Mononuclear cell (primary cell): ENCODE measurements around the gene RINL. TPM values are rescaled to one million over a fixed set of nuclear protein-coding genes. Genes with fewer than 3 reads are reported as not detected.
A peak's percentile ranks its signal among the peaks of the same experiment; 100 is the strongest.

ENCODE experiments used
- H3K27me3 ChIP-seq: 2 replicates; pipeline ENCODE4 v1.6.0; 2011; ENCODE audit warnings: low read length, control low read depth; ENCODE audit not compliant: insufficient read depth
- H3K4me1 ChIP-seq: 2 replicates; pipeline ENCODE4 v1.5.1; 2011; ENCODE audit warnings: mild to moderate bottlenecking, low read length, control low read depth; ENCODE audit not compliant: insufficient read depth
- H3K4me3 ChIP-seq: 2 replicates; pipeline ENCODE4 v1.5.1; 2011; ENCODE audit warnings: mild to moderate bottlenecking, low read length, moderate library complexity
- H3K9me3 ChIP-seq: 2 replicates; pipeline ENCODE4 v1.5.1; 2011; ENCODE audit warnings: low read depth, mild to moderate bottlenecking, control low read depth, low read length
- total RNA-seq: library from RNA; depleted of rRNA; stranded (reverse); fragments of >200 nt; gene quantifications from one replicate; pipeline ENCODE4 v1.2.3, GENCODE V29; 2012

Gene RINL, protein sequence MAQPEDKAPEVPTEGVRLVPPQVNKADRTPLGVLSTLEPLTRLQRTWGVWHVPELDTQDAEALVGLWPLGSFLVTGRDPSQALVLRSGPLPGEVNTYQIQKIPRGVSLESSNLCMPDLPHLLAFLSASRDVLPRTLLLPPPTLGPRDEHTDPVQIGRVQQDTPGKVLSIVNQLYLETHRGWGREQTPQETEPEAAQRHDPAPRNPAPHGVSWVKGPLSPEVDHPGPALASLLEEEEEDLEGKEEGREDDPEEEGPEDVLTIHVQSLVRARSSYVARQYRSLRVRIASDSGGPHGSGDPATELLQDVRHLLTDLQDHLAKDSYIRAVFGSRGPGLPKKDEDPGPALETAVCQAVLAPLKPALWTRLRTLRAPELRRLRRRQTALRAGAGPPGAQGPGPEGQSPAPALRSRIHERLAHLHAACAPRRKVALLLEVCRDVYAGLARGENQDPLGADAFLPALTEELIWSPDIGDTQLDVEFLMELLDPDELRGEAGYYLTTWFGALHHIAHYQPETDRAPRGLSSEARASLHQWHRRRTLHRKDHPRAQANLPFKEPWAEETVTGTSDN
- total RNA-seq = 8.1 TPM

- peaks cover 26% of the 10 kb centered on the region for H3K4me1 ChIP-seq
- no peaks in the 10 kb centered on the region for H3K27me3 ChIP-seq
- H3K9me3 ChIP-seq = no peaks in the 10 kb centered on the region
- peak within 1 kb of the TSS; percentile 42 for H3K4me3 ChIP-seq
Measured at GRCh38 chr19:38877781-38878574, at the start of gene RINL. TSS of gene RINL (minus strand) at chr19:38878275. CDS start at chr19:38876742, 1,533 bp downstream.

DNA sequence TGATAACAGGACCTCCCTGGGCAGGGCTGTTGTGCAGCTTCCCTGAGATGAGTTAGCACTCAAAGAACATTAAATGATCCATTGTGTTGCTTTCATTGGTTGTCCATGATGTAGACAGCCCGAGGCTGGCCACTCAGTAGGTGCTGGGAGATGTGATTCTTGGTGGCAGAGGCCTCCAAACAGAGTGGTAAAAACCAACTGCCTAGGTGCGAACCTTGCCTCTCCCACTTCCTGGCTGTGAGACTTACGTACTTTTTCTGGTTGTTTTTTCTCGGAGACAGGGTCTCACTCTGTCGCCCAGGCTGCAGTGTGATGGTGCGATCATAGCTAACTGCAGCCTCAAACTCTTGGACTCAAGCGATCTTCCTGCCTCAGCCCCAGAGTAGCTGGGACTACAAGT is 46.3 kb upstream of the RINL start:
- peaks cover 22% of the 10 kb centered on the region for H3K4me1 ChIP-seq

DNA sequence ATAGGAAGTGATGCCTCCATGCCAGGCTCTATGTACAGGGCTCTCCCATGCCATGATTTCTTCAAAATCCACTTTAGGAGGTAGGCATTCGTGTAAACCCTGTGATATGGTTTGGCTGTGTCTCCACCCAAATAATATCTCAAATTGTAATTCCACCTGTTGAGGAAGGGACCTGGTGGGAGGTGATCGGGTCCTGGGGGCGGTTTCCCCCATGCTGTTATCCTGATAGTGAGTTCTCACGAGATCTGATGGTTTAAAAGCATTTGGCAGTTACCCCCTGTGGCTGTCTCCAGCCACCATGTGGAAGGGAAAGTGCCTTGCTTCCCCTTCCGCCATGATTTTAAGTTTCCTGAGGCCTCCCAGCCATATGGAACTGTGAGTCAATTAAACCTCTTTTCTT is 44.4 kb upstream of the RINL start:
- Histone ChIP-seq H3K9me3 (no peaks in the 10 kb centered on the region), H3K4me1 (peaks cover 9% of the 10 kb centered on the region), H3K27me3 (no peaks in the 10 kb centered on the region), H3K4me3 (no peak overlapping the region)

More for the DNA sequence above, 46.3 kb upstream of the RINL start:
- H3K9me3 ChIP-seq = no peaks in the 10 kb centered on the region
- H3K4me3 ChIP-seq = no peak overlapping the region
- no peaks in the 10 kb centered on the region for H3K27me3 ChIP-seq

GRCh38 chr19:38921420-38922274 is 43.6 kb upstream of the RINL start:
- no peaks in the 10 kb centered on the region for H3K9me3 ChIP-seq

DNA sequence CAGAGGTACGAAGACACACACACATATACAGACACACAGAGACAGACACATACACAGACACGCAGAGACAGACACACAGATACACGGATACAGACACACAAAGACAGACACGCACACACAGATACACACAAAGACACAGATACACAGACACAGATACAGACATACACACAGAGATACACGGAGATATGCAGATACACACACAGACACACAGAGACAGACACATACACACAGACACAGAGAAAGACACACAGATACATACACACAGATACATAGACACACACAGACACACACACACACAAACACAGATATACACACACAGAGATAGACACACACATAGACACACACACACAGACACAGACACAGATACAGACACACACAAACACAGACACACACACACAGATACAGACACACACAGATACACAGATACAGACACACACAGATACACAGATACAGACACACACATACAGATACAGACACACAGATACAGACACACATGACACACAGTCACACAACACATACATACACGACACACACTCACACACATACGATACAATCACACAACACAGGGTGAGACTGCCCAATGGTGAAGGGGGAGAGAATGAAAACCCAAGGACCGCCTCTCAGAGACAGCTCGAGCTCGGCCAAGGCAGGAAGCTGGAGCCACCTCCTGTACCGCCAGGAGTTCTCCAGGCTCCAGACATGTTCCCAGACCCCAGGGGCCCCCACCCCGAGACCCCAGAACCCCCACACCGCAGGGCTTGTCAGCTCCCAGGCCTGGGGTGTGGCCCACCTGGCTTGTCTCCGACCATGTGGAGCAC is 42.7 kb upstream of the RINL start:
- Histone ChIP-seq H3K4me1 (peaks cover 9% of the 10 kb centered on the region), H3K27me3 (no peaks in the 10 kb centered on the region), H3K9me3 (no peaks in the 10 kb centered on the region), H3K4me3 (no peak overlapping the region)

More at GRCh38 chr19:38921420-38922274, 43.6 kb upstream of the RINL start:
- H3K4me3 ChIP-seq = no peak overlapping the region
- peaks cover 9% of the 10 kb centered on the region for H3K4me1 ChIP-seq
- no peaks in the 10 kb centered on the region for H3K27me3 ChIP-seq

DNA sequence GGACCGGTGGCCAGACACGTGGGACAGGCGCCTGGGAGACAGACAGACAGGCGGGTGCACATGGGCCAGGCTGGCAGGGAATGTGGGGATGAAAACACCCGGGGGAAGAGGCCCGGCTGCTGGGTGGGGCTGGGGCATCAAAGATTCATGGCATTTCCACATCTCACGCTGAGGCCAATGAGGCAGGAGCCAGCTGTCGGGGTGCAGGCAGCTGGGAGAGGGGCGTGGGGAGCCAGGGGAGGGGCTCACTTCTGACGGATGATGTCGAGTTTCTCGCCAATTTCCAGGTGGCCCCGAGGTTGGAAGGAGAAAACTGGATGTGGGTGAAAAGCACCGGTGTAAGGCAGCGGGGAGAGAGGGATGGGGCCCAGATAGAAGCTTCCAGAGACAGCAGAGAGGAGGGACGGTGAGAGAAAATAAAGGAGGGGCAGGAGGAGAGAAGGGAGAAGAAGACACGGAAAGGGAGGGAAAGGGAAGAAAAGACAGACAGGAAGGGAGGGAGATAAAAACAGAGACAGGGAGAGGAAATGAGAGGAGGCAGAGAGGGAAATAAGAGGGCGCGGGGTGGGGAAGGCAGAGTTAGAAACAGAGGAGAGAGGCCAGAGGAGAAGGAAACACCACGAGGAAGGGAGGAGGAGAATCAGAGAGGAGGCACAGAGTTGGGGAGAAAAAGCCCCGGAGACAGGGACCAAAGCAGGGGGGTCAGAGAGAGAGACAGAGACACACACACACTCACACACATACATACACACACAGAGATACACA is 41.9 kb upstream of the RINL start:
- Histone ChIP-seq H3K27me3 (no peaks in the 10 kb centered on the region), H3K9me3 (no peaks in the 10 kb centered on the region), H3K4me3 (no peak overlapping the region), H3K4me1 (peaks cover 5% of the 10 kb centered on the region)

DNA sequence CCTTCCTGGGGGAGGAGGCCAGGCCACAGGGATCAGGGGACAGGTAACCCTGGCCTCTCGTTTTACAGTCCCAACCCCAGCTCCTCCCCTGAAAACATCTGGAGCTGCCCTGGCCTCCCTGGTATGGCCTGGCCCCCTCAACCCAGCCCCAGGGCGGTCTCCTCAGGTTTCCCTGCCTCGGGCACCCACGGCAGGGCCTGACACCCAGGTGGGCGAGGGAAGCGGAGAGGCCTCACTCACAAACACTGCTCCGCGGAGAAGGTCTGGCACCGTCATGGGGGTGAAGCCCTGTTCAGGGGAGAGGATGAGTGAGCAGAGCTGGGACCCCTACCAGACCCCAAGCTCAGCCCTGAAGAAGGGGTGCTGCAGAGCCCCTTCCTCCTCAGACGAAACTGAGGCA is 40.5 kb upstream of the RINL start:
- H3K4me3 ChIP-seq = no peak overlapping the region
- no peaks in the 10 kb centered on the region for H3K4me1 ChIP-seq
- H3K9me3 ChIP-seq = no peaks in the 10 kb centered on the region
- H3K27me3 ChIP-seq = no peaks in the 10 kb centered on the region

DNA sequence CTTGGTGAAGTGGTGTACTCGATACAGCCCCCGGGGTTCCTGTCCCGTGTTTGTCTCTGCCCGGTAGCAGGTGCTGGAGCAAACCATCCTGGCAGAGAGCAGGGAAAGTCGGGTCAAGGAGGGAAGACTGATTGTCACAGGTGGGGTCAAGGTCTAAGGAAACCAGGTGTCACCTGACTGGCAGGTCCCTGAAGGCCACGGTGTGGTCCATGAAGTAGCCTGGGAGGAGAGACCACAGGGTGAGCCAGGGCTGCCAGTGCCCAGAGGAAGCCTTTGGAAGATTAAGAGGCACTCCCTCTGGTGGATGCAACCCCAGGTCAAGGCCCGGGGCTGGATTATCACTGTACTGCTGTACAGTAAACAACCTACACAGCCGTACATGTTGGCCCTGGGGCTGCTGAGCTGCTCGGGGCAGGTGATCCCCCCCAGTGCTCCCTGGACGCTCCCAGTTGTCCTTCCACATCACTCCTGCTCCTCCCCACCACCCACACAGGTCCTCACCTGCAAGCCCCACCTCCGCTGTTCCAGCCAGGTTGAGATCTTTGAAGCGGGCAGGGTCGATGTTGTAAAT is 39.9 kb upstream of the RINL start:
- Histone ChIP-seq H3K27me3 (no peaks in the 10 kb centered on the region), H3K4me1 (no peaks in the 10 kb centered on the region), H3K9me3 (no peaks in the 10 kb centered on the region), H3K4me3 (no peak overlapping the region)

DNA sequence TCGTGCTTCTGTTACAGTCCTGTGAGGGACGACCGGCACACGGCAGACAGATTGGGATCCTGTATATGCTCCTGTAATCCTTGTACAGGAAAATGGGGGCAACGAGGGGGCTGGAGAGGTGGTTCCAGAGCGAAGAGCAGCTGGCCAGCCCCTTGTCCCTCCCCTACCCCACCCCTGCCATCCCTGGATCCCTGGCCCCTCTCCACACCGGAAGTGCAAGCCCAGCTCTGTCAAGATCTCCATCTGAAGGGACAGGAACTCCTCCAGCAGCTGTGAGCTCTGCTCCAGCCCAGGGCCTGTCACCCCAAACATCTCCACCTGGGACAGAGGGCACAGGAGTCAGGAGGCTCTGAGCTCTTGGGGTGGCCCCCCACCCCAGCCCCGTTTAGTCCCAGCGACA is 39.4 kb upstream of the RINL start:
- Histone ChIP-seq H3K4me1 (no peaks in the 10 kb centered on the region), H3K9me3 (no peaks in the 10 kb centered on the region), H3K4me3 (no peak overlapping the region), H3K27me3 (no peaks in the 10 kb centered on the region)

GRCh38 chr19:38915329-38916321 is 37.5 kb upstream of the RINL start:
- Histone ChIP-seq H3K9me3 (no peaks in the 10 kb centered on the region), H3K4me1 (no peaks in the 10 kb centered on the region), H3K27me3 (no peaks in the 10 kb centered on the region), H3K4me3 (no peak overlapping the region)

DNA sequence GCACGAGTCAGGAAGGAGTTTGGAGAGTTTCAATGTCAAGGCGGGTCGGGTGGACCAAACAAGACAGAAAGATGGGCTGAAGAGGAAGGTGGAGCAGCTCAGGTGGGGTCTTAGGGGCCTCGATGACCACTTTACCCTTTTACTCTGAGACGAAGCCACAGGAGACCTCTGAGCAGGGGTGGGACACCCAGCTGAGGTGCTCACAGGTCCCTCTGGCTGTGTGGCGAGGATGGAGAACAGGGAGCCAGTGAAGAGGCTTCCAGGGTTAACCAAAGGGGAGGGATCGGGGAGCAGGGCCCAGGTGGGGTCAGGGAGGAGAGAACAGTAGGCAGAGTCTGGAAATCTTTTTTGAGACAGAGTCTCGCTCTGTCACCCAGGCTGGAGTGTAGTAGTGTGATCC is 35.9 kb upstream of the RINL start:
- Histone ChIP-seq H3K4me1 (peaks cover 2% of the 10 kb centered on the region), H3K4me3 (no peak overlapping the region), H3K9me3 (no peaks in the 10 kb centered on the region), H3K27me3 (no peaks in the 10 kb centered on the region)
